CD4-positive, alpha-beta T cell treated with Interleukin-17A for 4 hours (primary cell): ENCODE measurements around the gene SSBP4.
"Not testable (repeated sequence)": the region's sequence is repeated elsewhere in the genome, so short reads cannot be mapped to it uniquely, and the experiment has no call there.

Experiments
- DNase-seq: peaks from one replicate; pipeline ENCODE4 v3.0.0-alpha.2; 2020; ENCODE audit warnings: mixed read lengths

The SSBP4 gene

DNA sequence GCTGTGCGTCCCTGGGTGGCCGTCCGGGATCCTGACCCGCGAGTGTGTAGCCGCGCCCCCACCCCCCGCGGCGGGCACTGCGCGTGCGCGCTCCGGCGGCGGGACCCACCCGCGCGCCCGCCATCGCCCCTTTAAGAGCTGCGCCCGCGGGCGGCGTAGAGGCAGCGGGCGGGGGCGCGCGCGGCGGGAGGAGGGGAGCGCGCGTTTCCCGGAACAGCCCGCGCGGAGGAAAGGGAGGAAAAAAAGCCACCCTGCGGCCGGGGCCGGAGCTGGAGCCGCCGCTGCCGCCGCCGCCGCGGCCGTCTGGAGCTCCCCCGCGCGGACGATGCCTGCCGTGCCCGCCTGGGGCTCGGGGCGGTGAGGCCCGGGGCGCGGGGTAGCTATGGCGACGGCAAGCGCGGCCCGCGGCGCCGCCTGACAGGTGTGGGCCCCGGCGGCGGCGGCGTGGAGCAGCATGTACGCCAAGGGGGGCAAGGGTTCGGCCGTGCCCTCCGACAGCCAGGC, at the start of gene SSBP4:
Gene SSBP4 (plus strand): TSS at position 204 of the 504 bp plus-strand sequence. CDS start 251 bp downstream, at position 455.
- peak; percentile 77 for DNase-seq

DNA sequence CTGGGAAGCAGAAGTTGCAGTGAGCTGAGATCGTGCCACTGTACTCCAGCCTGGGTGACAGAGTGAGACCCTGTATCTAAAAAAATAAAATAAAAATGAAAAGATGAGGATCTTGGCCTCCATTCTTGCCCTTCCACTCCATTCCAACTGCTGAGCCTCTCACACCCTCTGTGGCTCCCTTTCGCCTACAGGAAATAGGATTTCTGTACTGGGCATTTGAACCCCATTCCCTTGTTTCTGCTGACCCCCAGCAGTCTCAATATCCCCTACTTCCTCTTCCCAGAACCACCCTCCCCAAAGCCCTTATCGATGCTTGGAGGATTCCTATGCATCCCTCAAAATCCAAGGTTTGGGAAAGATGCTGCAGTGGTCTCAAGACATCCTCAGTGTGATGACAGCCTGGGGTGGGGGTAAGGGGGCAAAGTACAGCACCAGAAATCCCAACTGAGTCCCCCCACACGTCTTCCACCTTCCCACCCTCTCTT, 45.7 kb upstream of the SSBP4 start:
- no peak for DNase-seq

DNA sequence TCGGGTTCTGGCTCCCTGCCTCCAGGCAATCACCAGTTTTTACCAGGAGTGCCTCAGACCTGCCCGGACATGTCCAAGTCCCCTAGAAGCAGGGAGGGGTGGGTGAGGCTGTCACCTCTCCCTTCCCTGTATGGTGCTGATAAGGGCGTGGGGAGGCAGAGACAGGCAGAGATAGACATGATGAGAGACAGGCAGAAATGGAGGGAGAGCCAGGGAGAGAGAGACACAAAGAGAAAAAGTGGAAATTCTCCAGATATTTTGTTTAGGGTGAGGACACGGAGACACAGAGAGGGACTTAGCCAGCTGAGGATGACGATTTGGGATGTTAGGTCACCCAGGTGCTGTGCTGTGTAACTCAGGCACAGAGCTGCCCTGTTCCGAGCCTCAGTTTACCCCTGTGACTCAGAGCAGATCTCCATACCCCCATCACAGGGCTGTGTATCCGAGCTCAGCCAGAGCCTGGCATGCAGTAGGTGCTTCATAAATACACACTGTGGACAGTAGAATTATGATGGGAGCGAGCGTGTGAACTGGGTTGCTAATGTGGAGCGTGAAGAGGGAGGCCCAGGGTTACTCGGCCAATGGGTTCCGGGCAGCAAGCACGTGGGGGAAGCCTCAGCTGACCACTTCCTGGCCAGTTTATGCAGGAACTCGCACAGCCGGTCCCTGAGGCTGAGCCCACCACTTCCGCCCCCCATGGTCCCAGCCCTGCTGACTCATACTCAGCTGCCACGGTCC, 45.1 kb upstream of the SSBP4 start:
- DNase-seq: peak; percentile 35

DNA sequence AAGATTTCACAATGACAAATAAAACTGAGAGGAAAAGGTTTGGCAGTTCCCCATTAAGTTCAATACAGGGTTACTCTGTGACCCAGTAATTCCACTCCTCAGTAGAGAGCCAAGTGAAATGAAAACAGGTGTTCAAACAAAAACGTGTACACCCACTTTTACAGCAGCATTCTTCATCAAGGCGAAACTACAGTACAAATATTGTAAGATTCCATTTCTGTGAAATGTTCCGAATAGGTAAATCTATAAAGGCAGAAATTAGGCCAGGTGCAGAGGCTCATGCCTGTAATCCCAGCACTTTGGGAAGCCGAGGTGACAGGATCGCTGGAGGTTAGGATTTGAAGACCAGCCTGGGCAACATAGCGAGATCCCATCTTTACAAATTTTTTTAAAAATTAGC, 42.2 kb upstream of the SSBP4 start:
- no peak for DNase-seq

DNA sequence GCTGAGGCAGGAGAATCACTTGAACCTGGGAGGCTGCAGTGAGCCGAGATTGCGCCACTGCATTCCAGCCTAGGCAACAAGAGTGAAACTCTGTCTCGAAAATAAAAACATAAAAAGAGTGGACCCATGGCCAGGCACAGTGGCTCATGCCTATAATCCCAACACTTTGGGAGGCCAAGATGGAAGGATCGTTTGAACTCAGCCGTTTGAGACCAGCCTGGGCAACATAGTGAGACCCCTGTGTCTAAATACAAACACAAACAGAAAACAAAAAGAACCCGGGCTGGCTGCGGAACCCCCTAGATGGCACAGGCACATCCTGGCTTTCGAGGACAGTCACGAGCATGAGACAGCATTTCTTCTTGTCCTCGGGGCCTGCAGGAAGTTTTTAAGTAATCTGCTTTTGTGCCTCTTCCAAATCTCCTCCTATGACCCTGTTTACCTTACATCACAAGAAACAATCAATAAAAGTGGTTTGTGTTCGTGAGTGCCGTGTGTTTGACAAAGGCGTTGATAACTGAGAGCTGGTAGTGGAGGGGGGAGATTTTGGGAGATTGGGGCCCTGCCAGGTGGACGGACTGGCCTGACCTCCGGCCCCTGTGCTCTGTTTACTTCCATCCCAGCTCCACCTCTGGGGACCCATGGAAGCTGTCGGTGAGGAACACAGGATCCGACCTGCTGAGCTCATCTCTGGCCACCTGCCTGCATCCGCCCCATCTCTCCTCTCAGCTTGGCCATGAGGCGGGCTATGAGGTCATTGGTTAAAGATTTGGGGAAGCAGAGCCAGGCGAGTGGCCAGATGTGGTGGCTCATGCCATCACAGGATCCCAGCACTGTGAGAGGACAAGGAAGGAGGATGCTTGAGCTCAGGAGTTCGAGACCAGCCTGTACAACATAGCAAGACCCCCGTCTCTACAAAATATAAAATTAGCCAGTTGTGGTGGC, 39.1 kb upstream of the SSBP4 start:
- no peak for DNase-seq

DNA sequence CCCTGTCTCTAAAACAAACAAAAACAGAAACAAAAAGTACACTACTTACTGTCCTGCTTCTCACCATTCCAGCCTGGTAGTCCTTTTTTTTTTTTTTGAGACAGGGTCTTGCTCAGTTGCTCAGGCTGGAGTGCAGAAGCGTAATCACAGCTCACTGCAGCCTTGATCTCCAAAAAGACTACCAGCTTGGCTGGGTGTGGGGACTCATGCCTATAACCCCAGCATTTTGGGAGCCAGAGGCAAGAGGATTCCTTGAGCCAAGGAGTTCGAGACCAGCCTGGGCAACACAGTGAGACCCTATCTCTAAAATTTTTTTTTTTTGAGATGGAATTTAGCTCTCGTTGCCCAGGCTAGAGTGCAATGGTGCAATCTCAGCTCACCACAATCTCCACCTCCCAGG, 38.4 kb upstream of the SSBP4 start:
- DNase-seq: no peak

DNA sequence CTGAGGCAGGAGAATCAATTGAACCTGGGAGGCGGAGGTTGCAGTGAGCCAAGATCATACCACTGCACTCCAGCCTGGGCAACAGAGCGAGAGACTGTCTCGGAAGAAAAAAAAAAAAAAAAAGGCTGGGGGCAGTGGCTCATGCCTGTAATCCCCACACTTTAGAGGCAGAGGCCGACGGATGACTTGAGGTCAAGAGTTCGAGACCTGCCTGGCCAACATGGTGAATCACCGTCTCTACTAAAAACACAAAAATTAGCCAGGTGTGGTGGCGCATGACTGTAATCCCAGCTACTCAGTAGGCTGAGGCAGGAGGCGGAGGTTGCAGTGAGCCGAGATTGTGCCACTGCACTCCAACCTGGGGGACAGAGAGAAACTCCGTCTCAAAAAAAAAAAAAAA, 35.6 kb upstream of the SSBP4 start:
- not testable (repeated sequence) for DNase-seq

DNA sequence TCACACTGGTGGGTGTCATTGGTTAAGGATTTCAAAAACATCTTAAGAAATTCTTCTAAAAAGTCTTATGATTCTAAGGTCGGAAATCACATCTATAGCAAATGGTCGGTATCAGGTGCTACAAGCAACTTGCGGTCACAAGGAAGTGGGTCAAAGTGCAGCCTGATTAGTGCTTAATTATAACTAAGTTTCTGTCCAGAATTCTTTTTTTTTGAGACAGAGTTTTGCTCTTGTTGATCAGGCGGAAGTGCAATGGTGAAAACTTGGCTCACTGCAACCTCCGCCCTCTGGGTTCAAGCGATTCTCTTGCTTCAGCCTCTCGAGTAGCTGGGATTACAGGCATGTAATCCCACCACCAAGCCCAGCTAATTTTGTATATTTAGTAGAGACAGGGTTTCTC, 34.4 kb upstream of the SSBP4 start:
- no peak for DNase-seq

DNA sequence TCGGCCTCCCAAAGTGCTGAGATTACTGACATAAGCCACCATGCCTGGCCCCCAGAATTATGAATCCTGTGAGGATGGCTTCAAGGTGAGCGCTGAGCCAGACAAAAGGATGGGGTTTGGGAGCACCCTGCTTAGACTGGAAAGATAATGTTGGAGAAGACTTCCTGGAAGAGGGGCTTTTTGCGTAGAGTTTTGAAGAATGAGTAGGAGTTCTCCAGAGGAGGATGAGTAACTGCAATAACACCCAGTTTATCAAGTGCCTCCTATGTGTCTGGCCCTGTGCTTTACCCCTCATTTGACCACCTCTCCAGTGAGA, 33.9 kb upstream of the SSBP4 start:
- no peak for DNase-seq

DNA sequence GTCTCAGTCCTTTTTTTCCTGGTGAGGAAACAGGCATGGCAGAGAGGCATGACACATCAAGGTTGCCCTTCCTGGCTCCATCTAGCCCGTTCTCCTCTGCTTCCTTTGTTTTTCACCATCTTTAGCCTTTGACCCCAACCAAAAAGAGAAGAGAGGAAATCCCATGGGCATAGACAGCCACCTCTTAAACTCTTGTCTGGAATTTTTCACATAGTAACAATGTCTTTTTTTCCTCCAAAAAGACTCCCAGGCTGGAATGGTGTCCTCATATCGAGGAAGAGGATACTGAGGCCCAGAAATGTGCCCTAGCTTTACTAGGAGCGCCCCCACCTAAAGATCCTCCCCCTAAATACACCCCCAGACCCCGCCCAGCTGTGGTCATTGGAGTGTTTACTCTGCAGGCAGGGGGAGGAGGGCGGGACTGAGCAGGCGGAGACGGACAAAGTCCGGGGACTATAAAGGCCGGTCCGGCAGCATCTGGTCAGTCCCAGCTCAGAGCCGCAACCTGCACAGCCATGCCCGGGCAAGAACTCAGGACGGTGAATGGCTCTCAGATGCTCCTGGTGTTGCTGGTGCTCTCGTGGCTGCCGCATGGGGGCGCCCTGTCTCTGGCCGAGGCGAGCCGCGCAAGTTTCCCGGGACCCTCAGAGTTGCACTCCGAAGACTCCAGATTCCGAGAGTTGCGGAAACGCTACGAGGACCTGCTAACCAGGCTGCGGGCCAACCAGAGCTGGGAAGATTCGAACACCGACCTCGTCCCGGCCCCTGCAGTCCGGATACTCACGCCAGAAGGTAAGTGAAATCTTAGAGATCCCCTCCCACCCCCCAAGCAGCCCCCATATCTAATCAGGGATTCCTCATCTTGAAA, 33.3 kb upstream of the SSBP4 start, which contains the start of gene GDF15:
Gene GDF15 (plus strand): TSS at position 484 of the 868 bp plus-strand sequence. CDS start 32 bp downstream, at position 516.
- DNase-seq: peak; percentile 39

DNA sequence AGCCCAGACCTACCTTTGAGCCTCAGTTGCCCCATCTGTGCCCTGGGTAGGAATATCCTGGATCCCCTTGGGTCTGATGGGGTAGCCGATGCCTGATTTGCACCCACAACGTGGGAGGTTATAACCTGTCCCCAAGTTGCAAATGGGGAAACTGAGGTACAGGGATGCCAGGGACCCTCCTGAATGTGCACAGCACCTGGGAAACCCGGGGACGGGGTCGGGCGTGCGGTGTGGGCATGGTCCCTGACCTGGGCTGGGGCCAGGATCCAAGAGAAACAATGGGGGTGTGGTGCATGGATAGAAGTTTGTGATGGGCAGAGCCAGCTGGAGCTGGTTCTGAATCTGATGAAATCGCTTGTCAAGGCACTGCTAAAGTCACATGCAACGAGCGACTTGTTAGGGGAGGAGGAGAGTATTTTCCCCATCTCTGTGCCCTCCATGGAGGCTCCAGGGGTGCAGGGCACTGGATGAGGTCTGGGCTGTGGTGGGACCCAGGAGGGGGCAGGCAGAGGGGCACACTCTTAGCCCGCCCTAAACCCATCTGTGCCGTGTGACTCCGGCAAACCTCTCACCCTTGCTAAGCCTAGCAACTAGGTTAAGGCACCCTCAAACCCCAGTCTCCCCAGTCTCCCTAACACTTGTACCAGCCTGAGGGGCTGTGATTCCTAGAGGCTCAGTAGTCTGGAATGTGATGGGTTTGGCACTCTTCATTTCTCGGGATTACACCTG, 32.5 kb upstream of the SSBP4 start:
- DNase-seq: no peak

DNA sequence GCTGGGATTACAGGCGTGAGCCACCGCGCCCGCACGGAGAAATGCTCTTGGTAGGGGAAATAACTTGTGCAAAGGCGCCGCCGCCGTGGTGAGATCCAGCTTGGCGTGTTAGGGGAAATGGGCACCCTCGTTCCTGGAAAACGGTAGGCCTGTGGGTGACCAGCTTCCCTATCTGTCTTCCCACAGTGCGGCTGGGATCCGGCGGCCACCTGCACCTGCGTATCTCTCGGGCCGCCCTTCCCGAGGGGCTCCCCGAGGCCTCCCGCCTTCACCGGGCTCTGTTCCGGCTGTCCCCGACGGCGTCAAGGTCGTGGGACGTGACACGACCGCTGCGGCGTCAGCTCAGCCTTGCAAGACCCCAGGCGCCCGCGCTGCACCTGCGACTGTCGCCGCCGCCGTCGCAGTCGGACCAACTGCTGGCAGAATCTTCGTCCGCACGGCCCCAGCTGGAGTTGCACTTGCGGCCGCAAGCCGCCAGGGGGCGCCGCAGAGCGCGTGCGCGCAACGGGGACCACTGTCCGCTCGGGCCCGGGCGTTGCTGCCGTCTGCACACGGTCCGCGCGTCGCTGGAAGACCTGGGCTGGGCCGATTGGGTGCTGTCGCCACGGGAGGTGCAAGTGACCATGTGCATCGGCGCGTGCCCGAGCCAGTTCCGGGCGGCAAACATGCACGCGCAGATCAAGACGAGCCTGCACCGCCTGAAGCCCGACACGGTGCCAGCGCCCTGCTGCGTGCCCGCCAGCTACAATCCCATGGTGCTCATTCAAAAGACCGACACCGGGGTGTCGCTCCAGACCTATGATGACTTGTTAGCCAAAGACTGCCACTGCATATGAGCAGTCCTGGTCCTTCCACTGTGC, 30.9 kb upstream of the SSBP4 start:
- DNase-seq: peak; percentile 84

DNA sequence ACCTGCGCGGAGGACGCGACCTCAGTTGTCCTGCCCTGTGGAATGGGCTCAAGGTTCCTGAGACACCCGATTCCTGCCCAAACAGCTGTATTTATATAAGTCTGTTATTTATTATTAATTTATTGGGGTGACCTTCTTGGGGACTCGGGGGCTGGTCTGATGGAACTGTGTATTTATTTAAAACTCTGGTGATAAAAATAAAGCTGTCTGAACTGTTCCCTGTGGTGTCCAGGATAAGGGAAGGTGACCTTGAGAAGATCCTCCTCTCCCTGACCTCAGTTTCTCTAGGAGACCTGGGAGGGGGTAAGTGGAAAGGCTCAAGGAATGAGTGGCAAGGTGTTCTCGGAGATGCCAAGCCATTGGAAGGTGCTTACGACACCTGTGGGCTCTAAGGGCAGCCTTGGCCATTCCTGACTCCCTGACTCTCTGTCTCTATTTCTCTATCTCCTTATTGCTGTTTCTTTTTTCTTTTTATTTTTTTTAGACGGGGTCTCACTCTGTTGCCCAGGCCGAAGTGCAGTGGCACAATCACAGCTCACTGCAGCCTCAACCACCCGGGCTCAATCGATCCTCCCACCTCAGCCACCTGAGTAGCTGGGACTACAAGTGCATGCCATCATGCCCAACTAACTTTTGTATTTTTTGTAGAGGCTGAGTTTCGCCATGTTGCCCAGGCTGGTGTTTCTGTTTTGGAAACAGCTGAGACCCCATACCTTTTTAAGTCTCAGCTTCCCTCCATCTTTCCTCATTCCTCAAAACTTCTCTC, 30.1 kb upstream of the SSBP4 start:
- DNase-seq: no peak

DNA sequence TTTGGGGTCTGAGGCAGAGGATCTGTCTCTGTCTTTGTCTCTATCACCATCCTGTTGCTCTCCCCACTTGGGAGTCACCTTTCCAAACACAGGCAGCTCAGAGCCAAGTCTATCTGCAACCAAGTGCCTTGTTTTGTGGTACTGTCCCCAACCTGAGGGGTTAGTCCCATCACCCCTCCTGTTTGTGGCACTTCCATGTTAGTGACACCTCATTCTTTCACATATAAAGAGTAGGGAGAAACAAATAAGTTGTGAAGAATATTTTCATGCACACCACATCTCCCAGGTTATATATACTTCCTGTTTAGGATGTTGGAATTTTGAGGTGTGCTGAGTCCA, 29.5 kb upstream of the SSBP4 start:
- DNase-seq: no peak

DNA sequence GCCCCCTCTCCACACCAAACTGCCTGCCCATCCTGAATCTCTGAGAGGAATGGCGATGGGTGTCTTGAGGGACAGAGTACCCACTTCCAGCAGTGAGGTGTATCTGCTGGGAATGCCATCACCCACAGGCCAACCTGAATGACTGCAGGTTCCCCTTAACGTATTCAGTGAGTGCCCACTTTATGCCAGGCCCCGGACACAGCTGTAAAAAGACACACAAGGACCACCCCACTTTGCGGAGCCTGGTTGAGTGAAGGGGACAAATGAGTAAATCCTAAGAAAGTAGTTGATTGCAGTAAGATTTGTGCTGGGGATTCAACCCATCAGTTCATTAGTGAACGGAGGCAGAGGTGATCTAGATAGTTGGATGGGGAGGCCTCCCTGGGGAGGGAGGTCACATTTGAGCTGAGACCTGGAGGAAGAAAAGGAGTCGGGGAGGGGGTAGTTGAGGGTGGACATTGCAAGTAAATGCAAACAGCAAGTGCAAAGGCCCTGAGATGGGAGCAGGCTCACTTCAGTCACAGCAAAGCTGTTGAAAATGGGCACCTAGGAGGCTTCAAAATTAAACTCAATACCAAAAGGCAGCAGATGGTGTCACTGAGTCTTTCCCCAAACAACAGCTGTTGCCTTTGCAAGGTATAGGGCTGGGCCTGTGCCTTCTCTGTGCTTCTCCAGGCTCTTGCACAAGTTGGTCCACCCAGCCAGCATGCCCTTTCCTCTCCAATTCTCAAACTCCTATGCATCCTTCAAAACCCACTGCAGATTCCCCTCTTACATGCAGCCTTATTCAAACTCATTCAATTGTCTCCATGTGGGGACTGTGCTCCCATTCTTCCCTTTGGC, 28.9 kb upstream of the SSBP4 start:
- no peak for DNase-seq

DNA sequence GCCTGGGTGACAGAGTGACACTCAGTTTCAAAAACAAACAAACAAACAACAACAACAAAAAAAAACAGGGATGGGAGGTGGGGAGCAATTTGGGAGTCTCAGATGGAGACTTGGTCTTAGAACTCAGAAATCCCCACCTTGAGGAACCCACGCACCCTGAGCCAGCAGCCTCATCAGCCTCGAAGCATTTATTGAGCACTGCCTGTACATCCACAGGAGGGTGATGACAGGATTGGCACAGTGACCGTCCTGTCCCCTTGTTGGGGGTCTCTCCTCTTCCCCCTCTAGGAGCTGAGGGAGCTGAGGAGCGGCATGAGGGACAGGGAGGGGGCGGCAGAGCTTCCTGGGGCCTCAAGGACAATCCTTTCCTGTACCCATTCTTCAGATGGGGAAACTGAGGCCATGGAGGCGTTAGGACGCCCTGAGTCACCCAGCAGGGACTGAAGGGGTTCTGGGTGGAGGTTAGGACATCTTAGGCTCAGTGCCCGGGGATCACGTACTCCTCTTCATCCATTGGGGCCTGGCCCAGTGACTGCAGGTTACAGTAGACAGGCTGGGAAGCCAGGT, 27.6 kb upstream of the SSBP4 start:
- no peak for DNase-seq

DNA sequence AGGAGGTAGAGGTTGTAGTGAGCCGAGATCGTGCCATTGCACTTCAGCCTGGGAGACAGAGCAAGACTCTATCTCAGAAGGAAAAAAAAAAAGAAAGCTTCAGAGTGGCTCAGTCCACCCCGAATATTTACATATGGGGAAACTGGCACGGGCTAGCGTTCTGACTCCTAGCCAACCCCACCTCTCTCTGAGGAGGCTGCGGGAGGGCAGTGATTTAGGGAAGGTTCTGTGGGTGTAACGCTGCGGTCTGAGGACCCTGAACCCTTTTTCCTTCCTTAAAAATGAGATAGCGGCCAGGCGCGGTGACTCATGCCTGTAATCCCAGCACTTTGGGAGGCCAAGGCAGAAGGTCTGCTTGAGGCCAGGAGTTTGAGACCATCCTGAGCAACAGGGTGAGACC, 26.8 kb upstream of the SSBP4 start:
- no peak for DNase-seq

DNA sequence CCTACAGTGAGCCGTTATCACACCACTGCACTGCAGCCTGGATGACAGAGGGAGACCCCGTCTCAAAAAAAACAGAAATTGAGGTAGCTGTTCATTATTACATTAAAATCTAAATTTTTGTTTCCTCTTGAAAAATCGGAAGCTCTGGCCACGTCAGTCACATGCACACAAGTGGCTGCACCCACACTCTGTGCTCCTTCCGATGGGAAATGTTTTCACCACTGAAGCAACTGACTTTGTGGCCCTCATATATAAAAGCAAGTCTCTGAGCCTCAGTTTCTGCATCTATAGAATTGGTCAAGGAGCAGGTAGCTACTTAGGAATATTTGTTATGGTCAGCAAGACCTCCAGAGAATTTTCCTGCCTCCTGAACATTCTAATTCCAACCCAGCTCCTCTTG, 26.3 kb upstream of the SSBP4 start:
- DNase-seq: no peak

DNA sequence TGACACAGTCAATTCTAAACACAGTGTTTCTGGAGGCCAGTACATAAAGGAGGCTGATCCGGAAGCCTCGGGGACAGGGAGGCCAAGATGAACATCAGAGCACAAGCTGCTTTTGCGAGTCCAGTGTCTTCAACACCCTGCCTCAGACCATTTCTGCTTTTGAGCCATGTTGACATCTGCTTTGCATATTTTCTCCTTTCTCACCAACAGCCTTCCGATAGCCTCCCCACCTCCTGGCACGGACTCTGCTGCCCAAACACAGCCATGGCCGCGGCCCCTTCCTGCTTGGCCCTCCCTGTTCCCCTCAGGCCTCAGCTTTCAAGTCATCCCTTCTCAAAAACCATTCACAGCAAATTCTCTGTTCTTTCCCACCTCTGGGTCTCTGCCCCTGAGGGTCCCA, 25.4 kb upstream of the SSBP4 start:
- DNase-seq: no peak
